GM13976 (cell line): ENCODE data around the gene WNT5A.

ENCODE experiments used
- DNase-seq: peaks from one replicate; pipeline ENCODE4 v3.0.0; 2012; ENCODE audit warnings: low spot score
- in situ Hi-C: fragments of 300-500 bp; cut with MboI; formaldehyde crosslinking; loops from one replicate; pipeline ENCODE4 v1.12.0; 2022; ENCODE audit warnings: low sequenced_read_pairs, mixed read lengths, inconsistent platforms; ENCODE audit not compliant: unreplicated experiment
- TF ChIP-seq, protein P1 (sequence below): IDR thresholded peaks from 2 replicates; pipeline ENCODE4 v1.5.1; 2012; ENCODE audit warnings: borderline replicate concordance, mild to moderate bottlenecking; ENCODE audit not compliant: insufficient read depth; ENCODE audit errors: extremely low read depth, missing control alignments, control extremely low read depth

Gene WNT5A

GRCh38 chr3:55455915-55456314 is 31.2 kb downstream of the WNT5A start:
- in situ Hi-C loops: no loop called here
- TF ChIP-seq, protein P1, sequence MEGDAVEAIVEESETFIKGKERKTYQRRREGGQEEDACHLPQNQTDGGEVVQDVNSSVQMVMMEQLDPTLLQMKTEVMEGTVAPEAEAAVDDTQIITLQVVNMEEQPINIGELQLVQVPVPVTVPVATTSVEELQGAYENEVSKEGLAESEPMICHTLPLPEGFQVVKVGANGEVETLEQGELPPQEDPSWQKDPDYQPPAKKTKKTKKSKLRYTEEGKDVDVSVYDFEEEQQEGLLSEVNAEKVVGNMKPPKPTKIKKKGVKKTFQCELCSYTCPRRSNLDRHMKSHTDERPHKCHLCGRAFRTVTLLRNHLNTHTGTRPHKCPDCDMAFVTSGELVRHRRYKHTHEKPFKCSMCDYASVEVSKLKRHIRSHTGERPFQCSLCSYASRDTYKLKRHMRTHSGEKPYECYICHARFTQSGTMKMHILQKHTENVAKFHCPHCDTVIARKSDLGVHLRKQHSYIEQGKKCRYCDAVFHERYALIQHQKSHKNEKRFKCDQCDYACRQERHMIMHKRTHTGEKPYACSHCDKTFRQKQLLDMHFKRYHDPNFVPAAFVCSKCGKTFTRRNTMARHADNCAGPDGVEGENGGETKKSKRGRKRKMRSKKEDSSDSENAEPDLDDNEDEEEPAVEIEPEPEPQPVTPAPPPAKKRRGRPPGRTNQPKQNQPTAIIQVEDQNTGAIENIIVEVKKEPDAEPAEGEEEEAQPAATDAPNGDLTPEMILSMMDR: no peak
- DNase-seq: no peak

DNA sequence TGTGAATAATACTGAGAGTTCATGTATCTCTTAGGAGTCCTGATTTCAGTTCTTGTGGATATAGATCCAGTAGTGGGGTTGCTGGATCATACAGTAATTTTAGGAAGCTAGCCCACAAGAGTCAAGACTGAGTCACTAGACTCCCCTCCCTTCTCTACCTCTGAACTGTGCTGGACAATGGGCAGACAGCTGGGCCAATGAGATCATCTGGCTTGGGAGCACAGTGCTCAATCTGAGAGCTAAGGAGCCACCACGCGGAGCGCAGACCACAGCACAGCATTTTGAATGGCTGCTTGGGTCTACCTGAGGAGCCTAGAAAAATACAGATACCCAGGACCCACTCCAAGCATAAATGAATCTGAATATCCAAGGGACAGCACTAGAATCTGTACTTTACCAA is 32.5 kb downstream of the WNT5A start:
- in situ Hi-C loops: no loop called here
- TF ChIP-seq, protein P1: no peak
- no peak for DNase-seq

DNA sequence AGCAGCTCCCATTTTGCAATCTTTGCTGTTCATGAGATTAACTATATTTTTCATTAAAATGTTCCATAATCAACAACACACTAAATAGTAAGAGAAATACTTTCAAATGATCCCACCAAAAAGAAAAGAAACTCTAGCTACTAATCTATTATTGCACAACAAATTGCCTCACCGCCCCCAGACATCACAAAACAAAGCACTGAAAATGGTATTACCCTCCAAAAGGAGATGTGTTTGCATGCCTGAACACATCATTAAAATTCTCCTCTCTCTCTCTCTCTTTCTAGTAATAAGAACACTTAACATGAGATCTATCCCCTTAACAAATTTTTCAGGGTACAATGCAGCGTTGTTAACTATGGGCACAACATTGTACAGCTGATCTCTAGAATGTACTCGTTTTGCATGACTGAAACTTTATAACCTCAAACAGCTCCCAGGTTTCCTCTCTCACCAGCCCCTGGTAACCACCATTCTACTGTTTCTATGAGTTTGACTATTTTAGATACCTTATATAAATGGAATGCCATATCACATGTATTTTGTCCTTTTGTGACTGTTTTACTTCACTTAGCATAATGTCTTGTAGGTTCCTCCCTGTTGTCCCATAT is 33.1 kb downstream of the WNT5A start:
- TF ChIP-seq, protein P1: no peak
- DNase-seq: no peak
- in situ Hi-C loops: no loop called here

DNA sequence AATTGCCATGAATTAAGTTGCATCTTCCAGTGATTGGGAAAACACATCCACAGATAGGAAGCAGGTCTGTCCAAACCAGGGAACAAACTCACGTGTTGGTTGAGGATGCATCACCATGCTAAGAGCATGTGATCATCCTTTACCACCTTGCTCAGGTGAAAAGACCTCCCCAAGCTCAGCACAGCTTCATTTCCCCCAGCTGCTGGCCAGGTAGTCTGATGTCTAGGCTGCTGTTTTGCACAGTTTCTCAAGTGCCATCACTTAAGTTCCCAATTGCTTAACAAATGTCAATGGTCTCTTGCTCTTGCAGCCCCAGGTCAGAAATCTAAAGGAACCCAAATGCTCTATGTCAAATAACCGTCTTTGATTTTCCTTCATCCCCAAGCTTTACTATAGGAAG is 34.2 kb downstream of the WNT5A start:
- in situ Hi-C loops: no loop called here
- TF ChIP-seq, protein P1: no peak
- no peak for DNase-seq

DNA sequence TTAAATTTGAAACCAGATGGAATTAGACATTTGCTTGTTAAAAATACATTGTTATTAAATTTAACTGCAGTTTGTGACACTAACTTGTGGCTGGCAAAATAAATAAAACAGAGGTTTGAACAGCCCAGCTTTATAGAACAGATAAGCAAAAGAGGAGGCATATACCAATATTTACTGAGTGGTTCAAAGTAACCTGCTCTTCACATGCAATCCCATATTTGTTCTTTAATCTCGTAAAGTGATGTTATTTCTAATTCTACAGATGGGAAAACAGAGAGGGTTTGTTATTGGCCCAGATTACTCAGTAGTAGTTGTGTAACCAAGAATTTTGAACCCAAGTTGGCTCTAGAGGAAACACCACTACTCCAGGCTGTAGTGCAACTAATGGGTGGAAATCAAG is 37.6 kb downstream of the WNT5A start:
- TF ChIP-seq, protein P1: no peak
- in situ Hi-C loops: no loop called here

GRCh38 chr3:55446850-55447249 is 40.3 kb downstream of the WNT5A start:
- in situ Hi-C loops: no loop called here
- TF ChIP-seq, protein P1: no peak

More for the DNA sequence above, 37.6 kb downstream of the WNT5A start:
- no peak for DNase-seq

More at GRCh38 chr3:55446850-55447249, 40.3 kb downstream of the WNT5A start:
- DNase-seq: no peak
